K562 (cell line): ENCODE data around the gene PSORS1C2. TPM values are rescaled to one million over a fixed set of nuclear protein-coding genes. Genes with fewer than 3 reads are reported as not detected.

Experiments
- ATAC-seq: fragments of 200-7000 bp; cut with Tn5 transposase; 3 replicates; pipeline ENCODE4 v1.9.1; 2020; ENCODE audit warnings: moderate library complexity
- BruUV-seq: library from RNA; stranded (reverse); fragments of 400-500 nt; replicated peaks from 2 replicates; lab custom pipeline; 2021; lab: Mats Ljungman, UMichigan
- CTCF ChIA-PET: fragments of 300-600 bp; formaldehyde crosslinking; extraction: SDS; loops from one replicate; lab custom pipeline; 2021; ENCODE audit warnings: low intra/inter-chr PET ratio; lab: Yijun Ruan, JAX
- POLR2A ChIA-PET: fragments of 300-600, 350-650 bp; sonication (Branson Sonifier 250); formaldehyde crosslinking; extraction: SDS; loops from one replicate; lab custom pipeline; 2021; ENCODE audit warnings: antibody characterized with exemption, inconsistent platforms; lab: Yijun Ruan, JAX
- DNase-seq, 4 experiments: peaks; one replicate each; pipeline versions ENCODE4 v3.0.0 to v3.0.0-alpha.2; 2011 to 2018; ENCODE audit warnings: low spot score in 3 of 4, mixed read lengths in 3 of 4; ENCODE audit errors: extremely low read depth in 1 of 4
- FAIRE-seq: peaks from 2 replicates; lab custom pipeline; 2011; peaks lifted over from hg19 to GRCh38; lab: Jason Lieb, UNC
- H2AFZ ChIP-seq: 2 replicates; pipeline ENCODE4 v1.6.0; 2011; ENCODE audit warnings: low read depth, low read length, control low read depth, inconsistent platforms
- H3K27ac ChIP-seq: fragments of 200-600 bp; 3 replicates; pipeline ENCODE4 v1.8.0; 2011; ENCODE audit warnings: low read depth, mild to moderate bottlenecking, control low read depth, inconsistent platforms, low read length, moderate library complexity, mixed read lengths; ENCODE audit errors: extremely low read depth
- H3K27me3 ChIP-seq, 2 experiments: fragments of 300-600 bp in 1 of 2; 2 replicates in 1 of 2; 3 replicates in 1 of 2; pipeline versions ENCODE4 v1.6.0 to v1.8.0; 2011; ENCODE audit warnings: inconsistent platforms in 2 of 2, low read length in 2 of 2, mild to moderate bottlenecking in 1 of 2, mixed read lengths in 1 of 2, moderate library complexity in 1 of 2; ENCODE audit not compliant: control insufficient read depth in 2 of 2, insufficient read depth in 2 of 2
- H3K36me3 ChIP-seq: fragments of 300-600 bp; 3 replicates; pipeline ENCODE4 v1.8.0; 2011; ENCODE audit warnings: mild to moderate bottlenecking, low read length, inconsistent platforms; ENCODE audit not compliant: control insufficient read depth, insufficient read depth
- H3K4me1 ChIP-seq, 2 experiments: fragments of 200-600 bp in 1 of 2; replicated peaks in 1 of 2; 2 replicates in 1 of 2; 3 replicates in 1 of 2; pipeline versions ENCODE4 v1.5.1 to v1.8.0; 2011; ENCODE audit warnings: inconsistent platforms in 2 of 2, low read length in 2 of 2, mild to moderate bottlenecking in 1 of 2, mixed read lengths in 1 of 2, moderate library complexity in 1 of 2; ENCODE audit not compliant: control insufficient read depth in 2 of 2, insufficient read depth in 2 of 2
- H3K4me2 ChIP-seq: 2 replicates; pipeline ENCODE4 v1.6.1; 2011; ENCODE audit warnings: low read length, control low read depth, inconsistent platforms, mixed read lengths; ENCODE audit not compliant: insufficient read depth
- H3K4me3 ChIP-seq: fragments of 200-600 bp; sonication (generic), shearing (Covaris generic); 2 replicates; pipeline ENCODE4 v1.5.1; 2016; ENCODE audit warnings: control low read depth, inconsistent platforms
- H3K79me2 ChIP-seq: fragments of 200-600 bp; 3 replicates; pipeline ENCODE4 v1.8.0; 2011; ENCODE audit warnings: low read length, inconsistent platforms; ENCODE audit not compliant: control insufficient read depth, insufficient read depth
- H3K9ac ChIP-seq, 2 experiments: 2 replicates each; pipeline versions ENCODE4 v1.6.0 to v1.6.1; 2011; ENCODE audit warnings: low read depth in 2 of 2, low read length in 2 of 2, control low read depth in 1 of 2, inconsistent platforms in 1 of 2, mild to moderate bottlenecking in 1 of 2, mixed read lengths in 1 of 2; ENCODE audit not compliant: insufficient read depth in 1 of 2
- H3K9me1 ChIP-seq: one replicate; pipeline ENCODE4 v1.6.0; 2011; ENCODE audit warnings: inconsistent platforms, mild to moderate bottlenecking, low read length, moderate library complexity; ENCODE audit not compliant: control insufficient read depth, insufficient read depth
- H3K9me3 ChIP-seq: replicated peaks from 2 replicates; pipeline ENCODE4 v1.5.1; 2011; ENCODE audit warnings: low read depth, low read length, inconsistent platforms; ENCODE audit not compliant: control insufficient read depth, insufficient read depth
- H4K20me1 ChIP-seq: replicated peaks from 2 replicates; pipeline ENCODE4 v1.6.1; 2011; ENCODE audit warnings: low read length, inconsistent platforms, mixed read lengths; ENCODE audit not compliant: control insufficient read depth, insufficient read depth
- ARID2 ChIP-seq: fragments of 450-650 bp; IDR thresholded peaks from 2 replicates; pipeline ENCODE4 v1.6.1; 2017; ENCODE audit warnings: antibody characterized with exemption, mild to moderate bottlenecking
- CBFA2T3 ChIP-seq: fragments of 450-650 bp; IDR thresholded peaks from 2 replicates; pipeline ENCODE4 v1.6.1; 2017
- CREM ChIP-seq: IDR thresholded peaks from 2 replicates; pipeline ENCODE4 v1.6.1; 2014; ENCODE audit warnings: antibody characterized with exemption, low read depth
- GTF3C2 ChIP-seq: IDR thresholded peaks from 3 replicates; pipeline ENCODE4 v1.6.1; 2011; ENCODE audit warnings: borderline replicate concordance, mild to moderate bottlenecking, moderate library complexity; ENCODE audit not compliant: insufficient read length; ENCODE audit errors: extremely low read depth
- NEUROD1 ChIP-seq: fragments of 150-350 bp; IDR thresholded peaks from 2 replicates; pipeline ENCODE4 v1.6.1; 2014; ENCODE audit warnings: borderline replicate concordance, low read length, low read depth; ENCODE audit not compliant: partially characterized antibody
- NFIC ChIP-seq: fragments of 450-650 bp; IDR thresholded peaks from 2 replicates; pipeline ENCODE4 v1.6.1; 2017; ENCODE audit warnings: mild to moderate bottlenecking, inconsistent platforms
- NUFIP1 ChIP-seq: fragments of 450-650 bp; IDR thresholded peaks from 2 replicates; pipeline ENCODE4 v1.6.1; 2018; ENCODE audit not compliant: partially characterized antibody
- ZNF717 ChIP-seq: fragments of 250-450 bp; sonication (Bioruptor Pico); IDR thresholded peaks from 2 replicates; pipeline ENCODE4 v1.5.0; 2021
- WGBS: fragments of 100-300 bp; shearing (Covaris generic); methylation state at CpG from one replicate; pipeline ENCODE4 v1.1.6; 2016; ENCODE audit warnings: low coverage, mixed read lengths; ENCODE audit not compliant: insufficient coverage; ENCODE audit errors: missing lambda C conversion rate; 5-methylcytosine and 5-hydroxymethylcytosine counted together
- in situ Hi-C: fragments of 300-500 bp; cut with MboI; formaldehyde crosslinking; loops from 4 replicates; pipeline ENCODE4 v1.15.0; 2018; ENCODE audit warnings: inconsistent platforms, mixed read lengths
- intact Hi-C: fragments of 100-400 bp; cut with micrococcal nuclease; formaldehyde crosslinking; loops from 2 replicates; pipeline ENCODE4 v1.14.2; 2022
- polyA plus RNA-seq, 8 experiments: library from polyadenylated mRNA; depleted of rRNA in 4 of 8; stranded (reverse) in 5 of 8; unstranded in 3 of 8; fragments of >200 nt; fragmentation: Nextera tagmentation in 2 of 8; fragmentation: Illumina TruSeq in 1 of 8; extraction: Ambion mirVana in 2 of 8; extraction: Trizol in 1 of 8; gene quantifications; 2 replicates each; pipeline versions ENCODE4 v1.2.1 to v1.2.3, GENCODE V29; 2011 to 2014; ENCODE audit warnings: inconsistent platforms in 1 of 8, missing spikeins in 1 of 8
- total RNA-seq, 7 experiments: library from RNA; depleted of rRNA in 6 of 7; stranded (reverse); fragments of >200 nt in 6 of 7; fragmentation: Illumina TruSeq in 2 of 7; extraction: Trizol in 2 of 7; gene quantifications; 2 replicates each; pipeline versions ENCODE4 v1.2.1 to v1.2.3, GENCODE V29; 2011 to 2021; ENCODE audit warnings: low replicate concordance in 1 of 7

Gene PSORS1C2
- total and polyA plus RNA-seq, 9 of the 15 experiments (the other 6 are each of a cell fraction or from before 2014, with no cell fraction given), result not detected

GRCh38 chr6:31179896-31180295, 41.0 kb upstream of the PSORS1C2 start:
- FAIRE-seq (no peak), DNase-seq (no peak), ATAC-seq (no peak)
- H4K20me1 ChIP-seq, result no peaks in the 10 kb centered on the region
- 67% methylated on average over 8 of the region's 8 CpGs for WGBS
- peaks cover 11 to 17% of the 10 kb centered on the region in 2 experiments for H3K4me1 ChIP-seq
- H3K36me3 ChIP-seq, result no peaks in the 10 kb centered on the region
- TF ChIP-seq ARID2 (no peak), NEUROD1 (no peak), NUFIP1 (no peak), GTF3C2 (no peak), CREM (no peak), CBFA2T3 (no peak), NFIC (no peak), ZNF717 (CRISPR knock-in tag) (no peak)
- CTCF ChIA-PET, result no interaction called here
- in situ Hi-C loops, result no loop called here
- no peak overlapping the region for H2AFZ ChIP-seq
- H3K9me3 ChIP-seq, result no peaks in the 10 kb centered on the region
- H3K9me1 ChIP-seq, result no peaks in the 10 kb centered on the region
- no peaks in the 10 kb centered on the region for H3K27me3 ChIP-seq
- H3K9ac ChIP-seq, result no peak overlapping the region
- no TSS peak for BruUV-seq
- H3K79me2 ChIP-seq, result no peaks in the 10 kb centered on the region
- H3K4me2 ChIP-seq, result no peak overlapping the region
- POLR2A ChIA-PET, result interaction anchor here (1.1 kb wide), 1 partner anchor 16 kb away, joined by 7 read pairs; no protein-coding TSS in a partner anchor
- H3K27ac ChIP-seq, result no peak overlapping the region
- intact Hi-C loops, result no loop called here
- H3K4me3 ChIP-seq, result no peak overlapping the region
